GM12878 (cell line): ENCODE measurements around the gene MOGAT2. TPM values are rescaled to one million over a fixed set of nuclear protein-coding genes. Genes with fewer than 3 reads are reported as not detected.

Experiments
- ATAC-seq: fragments of 200-7000 bp; cut with Tn5 transposase; 3 replicates; pipeline ENCODE4 v1.9.1; 2020; ENCODE audit warnings: mild to moderate bottlenecking, moderate library complexity
- BruUV-seq: library from RNA; stranded (reverse); fragments of 400-500 nt; replicated peaks from 2 replicates; lab custom pipeline; 2021; lab: Mats Ljungman, UMichigan
- CTCF ChIA-PET: fragments of 300-600 bp; sonication (Branson Sonifier 250); formaldehyde crosslinking; extraction: SDS; loops from one replicate; lab custom pipeline; 2021; ENCODE audit warnings: inconsistent platforms; lab: Yijun Ruan, JAX
- POLR2A ChIA-PET: fragments of 350-600 bp; formaldehyde crosslinking; extraction: SDS; loops from one replicate; lab custom pipeline; 2021; ENCODE audit warnings: inconsistent platforms; lab: Charles Lee
- RAD21 ChIA-PET: fragments of 300-600 bp; sonication (Branson Sonifier 250); formaldehyde crosslinking; loops from one replicate; lab custom pipeline; 2023; ENCODE audit warnings: antibody characterized with exemption; ENCODE audit not compliant: unreplicated experiment; lab: Charles Lee
- SMC1A ChIA-PET: fragments of 300-600 bp; sonication (Branson Sonifier 250); formaldehyde crosslinking; loops from one replicate; lab custom pipeline; 2023; ENCODE audit not compliant: unreplicated experiment, uncharacterized antibody; lab: Charles Lee
- DNase-seq: peaks from one replicate; pipeline ENCODE4 v3.0.0-alpha.2; 2011; ENCODE audit warnings: low read depth, low spot score
- FAIRE-seq: peaks from 3 replicates; lab custom pipeline; 2011; peaks lifted over from hg19 to GRCh38; lab: Jason Lieb, UNC
- H2AFZ ChIP-seq: 2 replicates; pipeline ENCODE4 v1.6.0; 2011; ENCODE audit warnings: low read depth, low read length, control low read depth; ENCODE audit not compliant: control insufficient read depth
- H3K27ac ChIP-seq: 2 replicates; pipeline ENCODE4 v1.5.1; 2011; ENCODE audit warnings: control low read depth; ENCODE audit not compliant: control insufficient read depth, insufficient read depth
- H3K27me3 ChIP-seq, 2 experiments: replicated peaks in 1 of 2; 2 replicates each; pipeline versions ENCODE4 v1.6.0 to v1.6.1; 2011; ENCODE audit warnings: low read length in 1 of 2; ENCODE audit not compliant: control insufficient read depth in 2 of 2, insufficient read depth in 2 of 2
- H3K36me3 ChIP-seq, 2 experiments: 2 replicates each; pipeline ENCODE4 v1.5.1; 2011; ENCODE audit warnings: low read length in 1 of 2; ENCODE audit not compliant: control insufficient read depth in 2 of 2, insufficient read depth in 2 of 2
- H3K4me1 ChIP-seq: 2 replicates; pipeline ENCODE4 v1.6.1; 2011; ENCODE audit warnings: mild to moderate bottlenecking, low read length, moderate library complexity, mixed read lengths; ENCODE audit not compliant: control insufficient read depth, insufficient read depth
- H3K4me2 ChIP-seq: 2 replicates; pipeline ENCODE4 v1.6.0; 2011; ENCODE audit warnings: control low read depth; ENCODE audit not compliant: control insufficient read depth, insufficient read depth
- H3K4me3 ChIP-seq: fragments of 200-600 bp; sonication (generic); 2 replicates; pipeline ENCODE4 v1.5.1; 2016
- H3K79me2 ChIP-seq: 2 replicates; pipeline ENCODE4 v1.6.0; 2011; ENCODE audit warnings: low read length; ENCODE audit not compliant: control insufficient read depth, insufficient read depth
- H3K9ac ChIP-seq: 2 replicates; pipeline ENCODE4 v1.8.0; 2011; ENCODE audit warnings: low read length, control low read depth, mixed read lengths; ENCODE audit not compliant: control insufficient read depth, insufficient read depth
- H3K9me3 ChIP-seq: replicated peaks from 3 replicates; pipeline ENCODE4 v1.5.1; 2011; ENCODE audit warnings: mild to moderate bottlenecking, low read length; ENCODE audit not compliant: control insufficient read depth, insufficient read depth
- H4K20me1 ChIP-seq: 2 replicates; pipeline ENCODE4 v1.6.0; 2011; ENCODE audit not compliant: control insufficient read depth, insufficient read depth
- CBX3 ChIP-seq: fragments of 200-600 bp; sonication (generic); IDR thresholded peaks from 2 replicates; pipeline ENCODE4 v1.6.1; 2016; ENCODE audit warnings: low read depth, borderline replicate concordance
- GATAD2B ChIP-seq: fragments of 450-650 bp; conservative IDR thresholded peaks from 2 replicates; pipeline ENCODE4 v1.6.1; 2017; ENCODE audit warnings: low read depth, mild to moderate bottlenecking, moderate library complexity
- IKZF1 ChIP-seq: fragments of 450-650 bp; conservative IDR thresholded peaks from 2 replicates; pipeline ENCODE4 v1.6.1; 2017; ENCODE audit warnings: antibody characterized with exemption, mild to moderate bottlenecking
- IRF4 ChIP-seq: IDR thresholded peaks from 2 replicates; pipeline ENCODE4 v1.6.1; 2011; ENCODE audit warnings: low read depth, low read length
- MXI1 ChIP-seq: fragments of 150-350 bp; IDR thresholded peaks from 2 replicates; pipeline ENCODE4 v1.6.1; 2011; ENCODE audit warnings: low read depth, mild to moderate bottlenecking, inconsistent platforms, low read length, improper control_type of control experiment
- NBN ChIP-seq: fragments of 450-650 bp; IDR thresholded peaks from 2 replicates; pipeline ENCODE4 v1.6.1; 2016
- NKRF ChIP-seq: fragments of 450-650 bp; conservative IDR thresholded peaks from 2 replicates; pipeline ENCODE4 v1.6.1; 2017; ENCODE audit warnings: mild to moderate bottlenecking, moderate library complexity
- PKNOX1 ChIP-seq: fragments of 450-650 bp; IDR thresholded peaks from 2 replicates; pipeline ENCODE4 v1.6.1; 2016; ENCODE audit warnings: mild to moderate bottlenecking
- POLR2AphosphoS2 ChIP-seq: IDR thresholded peaks from 2 replicates; pipeline ENCODE4 v1.6.1; 2011; ENCODE audit warnings: low read depth, mild to moderate bottlenecking, low read length, improper control_type of control experiment, moderate library complexity
- PRDM15 ChIP-seq: fragments of 450-650 bp; formaldehyde crosslinking; IDR thresholded peaks from 2 replicates; pipeline ENCODE4 v1.4.0; 2020; ENCODE audit warnings: mild to moderate bottlenecking, moderate library complexity
- TAF1 ChIP-seq: IDR thresholded peaks from 2 replicates; pipeline ENCODE4 v1.6.1; 2011; ENCODE audit warnings: mild to moderate bottlenecking, low read depth, low read length, borderline replicate concordance
- TBL1XR1 ChIP-seq: IDR thresholded peaks from 2 replicates; pipeline ENCODE4 v1.6.1; 2012; ENCODE audit warnings: low read depth, low read length, improper control_type of control experiment
- WRNIP1 ChIP-seq: IDR thresholded peaks from 2 replicates; pipeline ENCODE4 v1.6.1; 2011; ENCODE audit warnings: low read depth, low read length, improper control_type of control experiment, borderline replicate concordance
- ZNF217 ChIP-seq: fragments of 450-650 bp; IDR thresholded peaks from 2 replicates; pipeline ENCODE4 v1.6.1; 2017; ENCODE audit warnings: antibody characterized with exemption, mild to moderate bottlenecking
- ZNF384 ChIP-seq: IDR thresholded peaks from 2 replicates; pipeline ENCODE4 v1.6.1; 2012; ENCODE audit warnings: low read depth, mild to moderate bottlenecking, low read length, improper control_type of control experiment, borderline replicate concordance
- WGBS: methylation state at CpG from one replicate; pipeline ENCODE4 v1.1.6; 2016; ENCODE audit warnings: low lambda C conversion rate; ENCODE audit not compliant: insufficient replicate concordance, insufficient coverage; ENCODE audit errors: missing lambda C conversion rate; 5-methylcytosine and 5-hydroxymethylcytosine counted together
- in situ Hi-C: fragments of 300-500 bp; cut with MboI; formaldehyde crosslinking; loops from 9 replicates; pipeline ENCODE4 v1.14.3; 2018; ENCODE audit warnings: mixed read lengths
- intact Hi-C: fragments of 100-400 bp; cut with micrococcal nuclease; formaldehyde crosslinking; loops from one replicate; pipeline ENCODE4 v1.14.2; 2022; ENCODE audit not compliant: unreplicated experiment
- polyA plus RNA-seq, 11 experiments: library from polyadenylated mRNA; depleted of rRNA in 4 of 11; unstranded in 6 of 11; stranded (reverse) in 5 of 11; fragments of >200 nt; fragmentation: Nextera tagmentation in 4 of 11; fragmentation: Illumina TruSeq in 1 of 11; extraction: Ambion mirVana in 4 of 11; extraction: Trizol in 1 of 11; gene quantifications; 1 replicate in 1 of 11; 2 replicates in 10 of 11; pipeline versions ENCODE4 v1.2.1 to v1.2.3, GENCODE V29; 2011 to 2016; ENCODE audit warnings: inconsistent platforms in 2 of 11, missing spikeins in 2 of 11, low read depth in 1 of 11
- total RNA-seq, 4 experiments: library from RNA; depleted of rRNA in 3 of 4; stranded (reverse); fragments of >200 nt in 3 of 4; fragmentation: Illumina TruSeq in 1 of 4; extraction: Trizol in 1 of 4; gene quantifications; 2 replicates each; pipeline versions ENCODE4 v1.2.1 to v1.2.3, GENCODE V29; 2013 to 2021
- TF ChIP-seq, protein P1 (sequence below): fragments of 450-650 bp; IDR thresholded peaks from 2 replicates; pipeline ENCODE4 v1.6.1; 2017; ENCODE audit warnings: low read depth, mild to moderate bottlenecking, moderate library complexity

Gene MOGAT2
- total and polyA plus RNA-seq, 10 of the 15 experiments (the other 5 are each of a cell fraction or from before 2014, with no cell fraction given) = 0.15 to 0.45 (median 0.22) TPM; not detected in 1

- Histone ChIP-seq H4K20me1 (no peaks in the 10 kb centered on the region), H3K9ac (no peak overlapping the region), H3K36me3 (no peaks in the 10 kb centered on the region; a peak in 2 of 4 replicates), H3K4me1 (peaks cover 6% of the 10 kb centered on the region; the same call in 1 of the 2 replicates), H3K27ac (no peak overlapping the region), H3K4me3 (no peak overlapping the region), H3K9me3 (no peaks in the 10 kb centered on the region), H3K4me2 (no peak overlapping the region), H2AFZ (no peak overlapping the region), H3K79me2 (no peaks in the 10 kb centered on the region), H3K27me3 (no peaks in the 10 kb centered on the region)
- RAD21 ChIA-PET = no interaction called here
- FAIRE-seq (no peak), ATAC-seq (no peak), DNase-seq (no peak)
- CTCF ChIA-PET = interaction anchor here (1.1 kb wide), 1 partner anchor 13 kb away, joined by 3 read pairs; the partner anchor contains the start of gene DGAT2
- BruUV-seq = no TSS peak
- intact Hi-C loops (no loop called here), in situ Hi-C loops (no loop called here)
- POLR2A ChIA-PET = interaction anchor here (0.8 kb wide), 1 partner anchor 12 kb away, joined by 3 read pairs; no protein-coding TSS in a partner anchor
- SMC1A ChIA-PET = no interaction called here
- WGBS = 90% methylated on average over 7 of the region's 7 CpGs
- TF ChIP-seq IRF4 (no peak), TAF1 (no peak), GATAD2B (no peak), MXI1 (no peak), ZNF217 (no peak), POLR2AphosphoS2 (no peak), WRNIP1 (no peak), PKNOX1 (no peak), TBL1XR1 (no peak), CBX3 (no peak), ZNF384 (no peak), PRDM15 (CRISPR knock-in tag) (no peak), NBN (no peak), NKRF (no peak), IKZF1 (no peak)
- TF ChIP-seq, protein P1, sequence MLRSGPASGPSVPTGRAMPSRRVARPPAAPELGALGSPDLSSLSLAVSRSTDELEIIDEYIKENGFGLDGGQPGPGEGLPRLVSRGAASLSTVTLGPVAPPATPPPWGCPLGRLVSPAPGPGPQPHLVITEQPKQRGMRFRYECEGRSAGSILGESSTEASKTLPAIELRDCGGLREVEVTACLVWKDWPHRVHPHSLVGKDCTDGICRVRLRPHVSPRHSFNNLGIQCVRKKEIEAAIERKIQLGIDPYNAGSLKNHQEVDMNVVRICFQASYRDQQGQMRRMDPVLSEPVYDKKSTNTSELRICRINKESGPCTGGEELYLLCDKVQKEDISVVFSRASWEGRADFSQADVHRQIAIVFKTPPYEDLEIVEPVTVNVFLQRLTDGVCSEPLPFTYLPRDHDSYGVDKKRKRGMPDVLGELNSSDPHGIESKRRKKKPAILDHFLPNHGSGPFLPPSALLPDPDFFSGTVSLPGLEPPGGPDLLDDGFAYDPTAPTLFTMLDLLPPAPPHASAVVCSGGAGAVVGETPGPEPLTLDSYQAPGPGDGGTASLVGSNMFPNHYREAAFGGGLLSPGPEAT = no peak
Observed at GRCh38 chr11:75781296-75781695, 63.7 kb downstream of the MOGAT2 start.
